ENCODE results near the gene LPAR5.

LPAR5 gene

DNA sequence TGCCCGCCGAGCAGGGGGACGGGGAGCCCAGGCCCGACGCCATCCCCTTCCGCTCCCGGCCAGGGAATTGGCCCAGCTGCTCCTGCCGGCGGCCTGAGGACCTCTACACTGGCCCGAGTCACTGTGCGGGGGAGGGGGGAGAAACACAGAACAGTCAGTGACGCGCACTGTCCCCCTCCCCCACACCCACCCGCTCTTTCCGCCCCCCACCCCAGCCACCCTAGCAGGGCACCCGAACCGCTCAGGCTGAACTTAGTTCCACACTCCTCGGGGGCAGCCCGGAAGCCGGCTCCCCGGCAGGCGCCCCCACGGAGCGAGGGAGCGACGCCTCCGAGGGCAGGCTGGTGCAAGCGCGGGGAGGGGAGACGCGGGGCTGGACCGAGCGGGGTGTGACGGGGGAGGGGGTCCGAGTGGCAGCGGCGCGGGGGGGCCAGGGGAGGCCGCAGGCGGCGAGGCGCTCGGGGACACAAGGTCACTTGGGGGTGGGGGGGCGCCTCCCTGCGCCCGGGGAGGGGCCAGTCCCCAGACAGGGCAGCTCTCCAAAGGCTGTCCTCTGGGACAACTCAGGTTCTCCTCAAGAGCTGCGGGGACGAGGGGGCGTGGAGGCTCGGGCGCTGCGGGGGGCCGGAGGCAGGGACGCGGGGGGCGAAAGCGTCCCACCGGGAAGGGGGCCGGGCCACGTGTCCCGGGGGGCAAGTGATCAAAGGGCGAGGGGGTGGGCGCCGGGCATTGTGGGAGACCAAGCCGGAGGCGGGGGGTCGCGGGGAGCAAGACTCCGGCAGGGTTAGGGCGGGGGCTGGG is 29.2 kb downstream of the LPAR5 start (continued):
- TF ChIP-seq PRDM6 (tag by site-specific recombination; IDR thresholded peaks at IDR 0.05): no peak
- TF ChIP-seq ZNF549 (tag by site-specific recombination; IDR thresholded peaks at IDR 0.05): no peak
- peak; percentile 20; the same call in 1 of the 2 replicates for TF ChIP-seq ZBTB21 (tag by site-specific recombination; IDR thresholded peaks at IDR 0.05)
- TF ChIP-seq ZNF416 (tag by site-specific recombination; IDR thresholded peaks at IDR 0.05): no peak
- TF ChIP-seq ZNF391 (tag by site-specific recombination; IDR thresholded peaks at IDR 0.05; ENCODE audit: borderline replicate concordance, low read depth): 0 out of 2 replicates have a peak, but pooled peaks have one; percentile 2
- TF ChIP-seq, protein P1, sequence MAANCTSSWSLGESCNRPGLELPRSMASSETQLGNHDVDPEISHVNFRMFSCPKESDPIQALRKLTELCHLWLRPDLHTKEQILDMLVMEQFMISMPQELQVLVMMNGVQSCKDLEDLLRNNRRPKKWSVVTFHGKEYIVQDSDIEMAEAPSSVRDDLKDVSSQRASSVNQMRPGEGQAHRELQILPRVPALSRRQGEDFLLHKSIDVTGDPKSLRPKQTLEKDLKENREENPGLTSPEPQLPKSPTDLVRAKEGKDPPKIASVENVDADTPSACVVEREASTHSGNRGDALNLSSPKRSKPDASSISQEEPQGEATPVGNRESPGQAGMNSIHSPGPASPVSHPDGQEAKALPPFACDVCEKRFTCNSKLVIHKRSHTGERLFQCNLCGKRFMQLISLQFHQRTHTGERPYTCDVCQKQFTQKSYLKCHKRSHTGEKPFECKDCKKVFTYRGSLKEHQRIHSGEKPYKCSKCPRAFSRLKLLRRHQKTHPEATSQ (tag by site-specific recombination; IDR thresholded peaks at IDR 0.05): no peak
- TF ChIP-seq, protein P2, sequence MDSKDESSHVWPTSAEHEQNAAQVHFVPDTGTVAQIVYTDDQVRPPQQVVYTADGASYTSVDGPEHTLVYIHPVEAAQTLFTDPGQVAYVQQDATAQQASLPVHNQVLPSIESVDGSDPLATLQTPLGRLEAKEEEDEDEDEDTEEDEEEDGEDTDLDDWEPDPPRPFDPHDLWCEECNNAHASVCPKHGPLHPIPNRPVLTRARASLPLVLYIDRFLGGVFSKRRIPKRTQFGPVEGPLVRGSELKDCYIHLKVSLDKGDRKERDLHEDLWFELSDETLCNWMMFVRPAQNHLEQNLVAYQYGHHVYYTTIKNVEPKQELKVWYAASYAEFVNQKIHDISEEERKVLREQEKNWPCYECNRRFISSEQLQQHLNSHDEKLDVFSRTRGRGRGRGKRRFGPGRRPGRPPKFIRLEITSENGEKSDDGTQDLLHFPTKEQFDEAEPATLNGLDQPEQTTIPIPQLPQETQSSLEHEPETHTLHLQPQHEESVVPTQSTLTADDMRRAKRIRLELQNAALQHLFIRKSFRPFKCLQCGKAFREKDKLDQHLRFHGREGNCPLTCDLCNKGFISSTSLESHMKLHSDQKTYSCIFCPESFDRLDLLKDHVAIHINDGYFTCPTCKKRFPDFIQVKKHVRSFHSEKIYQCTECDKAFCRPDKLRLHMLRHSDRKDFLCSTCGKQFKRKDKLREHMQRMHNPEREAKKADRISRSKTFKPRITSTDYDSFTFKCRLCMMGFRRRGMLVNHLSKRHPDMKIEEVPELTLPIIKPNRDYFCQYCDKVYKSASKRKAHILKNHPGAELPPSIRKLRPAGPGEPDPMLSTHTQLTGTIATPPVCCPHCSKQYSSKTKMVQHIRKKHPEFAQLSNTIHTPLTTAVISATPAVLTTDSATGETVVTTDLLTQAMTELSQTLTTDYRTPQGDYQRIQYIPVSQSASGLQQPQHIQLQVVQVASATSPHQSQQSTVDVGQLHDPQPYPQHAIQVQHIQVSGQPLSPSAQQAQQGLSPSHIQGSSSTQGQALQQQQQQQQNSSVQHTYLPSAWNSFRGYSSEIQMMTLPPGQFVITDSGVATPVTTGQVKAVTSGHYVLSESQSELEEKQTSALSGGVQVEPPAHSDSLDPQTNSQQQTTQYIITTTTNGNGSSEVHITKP (tag by site-specific recombination; IDR thresholded peaks at IDR 0.05): no peak
- TF ChIP-seq ZNF398 (tag by site-specific recombination; IDR thresholded peaks at IDR 0.05): peak; percentile 60; the same call in 1 of the 2 replicates
- no peak for TF ChIP-seq GLI2 (tag by site-specific recombination; IDR thresholded peaks at IDR 0.05; ENCODE audit: borderline replicate concordance, low read depth)
- TF ChIP-seq TSHZ1 (tag by site-specific recombination; IDR thresholded peaks at IDR 0.05; ENCODE audit: borderline replicate concordance): no peak
- TF ChIP-seq ZNF404 (tag by site-specific recombination; IDR thresholded peaks at IDR 0.05): no peak
- TF ChIP-seq ZNF341 (tag by site-specific recombination; IDR thresholded peaks at IDR 0.05; ENCODE audit: low read depth): peak; percentile 76
- TF ChIP-seq HOXA7 (CRISPR knock-in tag; IDR thresholded peaks at IDR 0.05; ENCODE audit: borderline replicate concordance): no peak
- TF ChIP-seq, protein P3, sequence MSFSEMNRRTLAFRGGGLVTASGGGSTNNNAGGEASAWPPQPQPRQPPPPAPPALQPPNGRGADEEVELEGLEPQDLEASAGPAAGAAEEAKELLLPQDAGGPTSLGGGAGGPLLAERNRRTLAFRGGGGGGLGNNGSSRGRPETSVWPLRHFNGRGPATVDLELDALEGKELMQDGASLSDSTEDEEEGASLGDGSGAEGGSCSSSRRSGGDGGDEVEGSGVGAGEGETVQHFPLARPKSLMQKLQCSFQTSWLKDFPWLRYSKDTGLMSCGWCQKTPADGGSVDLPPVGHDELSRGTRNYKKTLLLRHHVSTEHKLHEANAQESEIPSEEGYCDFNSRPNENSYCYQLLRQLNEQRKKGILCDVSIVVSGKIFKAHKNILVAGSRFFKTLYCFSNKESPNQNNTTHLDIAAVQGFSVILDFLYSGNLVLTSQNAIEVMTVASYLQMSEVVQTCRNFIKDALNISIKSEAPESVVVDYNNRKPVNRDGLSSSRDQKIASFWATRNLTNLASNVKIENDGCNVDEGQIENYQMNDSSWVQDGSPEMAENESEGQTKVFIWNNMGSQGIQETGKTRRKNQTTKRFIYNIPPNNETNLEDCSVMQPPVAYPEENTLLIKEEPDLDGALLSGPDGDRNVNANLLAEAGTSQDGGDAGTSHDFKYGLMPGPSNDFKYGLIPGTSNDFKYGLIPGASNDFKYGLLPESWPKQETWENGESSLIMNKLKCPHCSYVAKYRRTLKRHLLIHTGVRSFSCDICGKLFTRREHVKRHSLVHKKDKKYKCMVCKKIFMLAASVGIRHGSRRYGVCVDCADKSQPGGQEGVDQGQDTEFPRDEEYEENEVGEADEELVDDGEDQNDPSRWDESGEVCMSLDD (tag by site-specific recombination; IDR thresholded peaks at IDR 0.05): no peak; the same call in 1 of the 2 replicates
- no peak for TF ChIP-seq ZNF114 (tag by site-specific recombination; IDR thresholded peaks at IDR 0.05)
- TF ChIP-seq ZNF223 (tag by site-specific recombination; IDR thresholded peaks at IDR 0.05): no peak
- peak; percentile 90 for TF ChIP-seq ZFHX2 (tag by site-specific recombination; conservative IDR thresholded peaks at IDR 0.05)
- TF ChIP-seq PRDM4 (tag by site-specific recombination; IDR thresholded peaks at IDR 0.05): 0 out of 2 replicates have a peak, but pooled peaks have one; percentile 13
- no peak for TF ChIP-seq ZNF555 (tag by site-specific recombination; conservative IDR thresholded peaks at IDR 0.05)
- TF ChIP-seq ZNF596 (tag by site-specific recombination; IDR thresholded peaks at IDR 0.05): no peak
